ENCODE data around the gene SLC35F4. TPM values are rescaled to one million over a fixed set of nuclear protein-coding genes. Genes with fewer than 3 reads are reported as not detected.

Gene SLC35F4
- total and polyA plus RNA-seq, 2 of the 8 experiments (the other 6 are each of a cell fraction or from before 2014, with no cell fraction given): not detected

GRCh38 chr14:57884175-57884574 lies 18.3 kb upstream of the SLC35F4 start:
- no peak for FAIRE-seq
- 89% methylated on average over 3 of the region's 3 CpGs; no CpG with 5 or more reads in 1 of the 2 experiments for WGBS, 2 experiments (ENCODE audit: extremely low coverage in 1 of 2, insufficient coverage in 1 of 2, insufficient read length in 1 of 2, insufficient replicate concordance in 2 of 2, low coverage in 1 of 2, low lambda C conversion rate in 2 of 2, missing lambda C conversion rate in 1 of 2)
- no peak overlapping the region for H2AK5ac ChIP-seq (ENCODE audit: low read depth, low read length)

More at GRCh38 chr14:57884175-57884574, 18.3 kb upstream of the SLC35F4 start:
- H3K4me1 ChIP-seq (replicated peaks in 1 of 4; ENCODE audit: control insufficient read depth in 3 of 4, insufficient read depth in 4 of 4, low read length in 3 of 4): no peaks in the 10 kb centered on the region
- no peak overlapping the region for H3K56ac ChIP-seq (replicated peaks; ENCODE audit: insufficient read length, low read depth, low read length)
- no peak overlapping the region for H4K91ac ChIP-seq (replicated peaks; ENCODE audit: insufficient read length, low read length)
- H3K14ac ChIP-seq (ENCODE audit: insufficient read length): no peak overlapping the region
- POLR2A ChIA-PET (ENCODE audit: partially characterized antibody): no interaction called here
- no peak for TF ChIP-seq ASH2L (IDR thresholded peaks at IDR 0.05; ENCODE audit: low read length)
- no peak for TF ChIP-seq CREB1 (IDR thresholded peaks at IDR 0.05)
- no peak for TF ChIP-seq TCF12 (IDR thresholded peaks at IDR 0.05; ENCODE audit: low read depth, low read length)
- H3K9me3 ChIP-seq (ENCODE audit: insufficient read depth in 2 of 2, low read depth in 1 of 2, low read length in 1 of 2): no peaks in the 10 kb centered on the region
- H3K36me3 ChIP-seq (ENCODE audit: control insufficient read depth in 2 of 4, insufficient read depth in 4 of 4, low read length in 3 of 4): no peaks in the 10 kb centered on the region
- H2AFZ ChIP-seq (ENCODE audit: low read length): no peak overlapping the region
- no peak overlapping the region for H3K23ac ChIP-seq (ENCODE audit: insufficient read length)
- H2BK20ac ChIP-seq (ENCODE audit: low read length): no peak overlapping the region
- no peak overlapping the region for H2BK12ac ChIP-seq (ENCODE audit: low read depth, low read length)
- no peak overlapping the region for H2BK15ac ChIP-seq (ENCODE audit: low read length)
- no peak overlapping the region for H3K9ac ChIP-seq (replicated peaks in 1 of 4; ENCODE audit: extremely low read depth in 1 of 4, low read depth in 3 of 4, low read length in 3 of 4)
- no peak overlapping the region for H3K4me3 ChIP-seq (ENCODE audit: extremely low read depth in 1 of 4, insufficient read depth in 2 of 4, low read depth in 3 of 4, low read length in 4 of 4)
- H3K18ac ChIP-seq (ENCODE audit: extremely low read depth, low read length): no peak overlapping the region
- H3K27me3 ChIP-seq (replicated peaks in 1 of 4; ENCODE audit: control insufficient read depth in 3 of 4, extremely low read depth in 1 of 4, insufficient read depth in 3 of 4, low read length in 3 of 4): no peaks in the 10 kb centered on the region
- H2BK5ac ChIP-seq (ENCODE audit: low read depth, low read length): no peak overlapping the region
- no peaks in the 10 kb centered on the region for H3K79me2 ChIP-seq (ENCODE audit: control insufficient read depth in 1 of 2, insufficient read depth in 2 of 2, low read length in 2 of 2)
- no peaks in the 10 kb centered on the region; the same call in 1 of the 2 replicates for H3K23me2 ChIP-seq (ENCODE audit: low read depth, low read length)
- DNase-seq (ENCODE audit: low read depth in 1 of 2, low spot score in 2 of 2): no peak
- H4K8ac ChIP-seq (ENCODE audit: extremely low read depth, insufficient read depth, low read length): no peak overlapping the region
- no peak overlapping the region for H3K27ac ChIP-seq (ENCODE audit: low read depth, low read length)
- no peak overlapping the region for H3K4me2 ChIP-seq (ENCODE audit: insufficient read depth in 1 of 2, low read depth in 2 of 2, low read length in 2 of 2)
- no peak overlapping the region for H3K4ac ChIP-seq (replicated peaks; ENCODE audit: insufficient read length, low read depth, low read length)
- H4K20me1 ChIP-seq (replicated peaks in 1 of 2; ENCODE audit: control insufficient read depth in 1 of 2, insufficient read depth in 2 of 2, low read length in 2 of 2): no peaks in the 10 kb centered on the region
- H2BK120ac ChIP-seq (replicated peaks; ENCODE audit: low read depth, low read length): no peak overlapping the region
- H4K5ac ChIP-seq (ENCODE audit: insufficient read length, low read depth, low read length): no peak overlapping the region
- CTCF ChIA-PET (ENCODE audit: partially characterized antibody): interaction anchor here (0.6 to 2.5 kb wide), 14 partner anchors 8 to 340 kb away, joined by 3 to 7 read pairs (median 3); no protein-coding TSS in a partner anchor
- no peaks in the 10 kb centered on the region for H3K79me1 ChIP-seq (ENCODE audit: low read depth, low read length)
